NCI-H510A (cell line): ENCODE results near the gene CBX6.
"Not testable (repeated sequence)": the region's sequence is repeated elsewhere in the genome, so short reads cannot be mapped to it uniquely, and the experiment has no call there.

Source experiments
- DNase-seq: peaks from one replicate; lab custom pipeline; 2025; lab: John Stamatoyannopoulos, UW

Gene CBX6

DNA sequence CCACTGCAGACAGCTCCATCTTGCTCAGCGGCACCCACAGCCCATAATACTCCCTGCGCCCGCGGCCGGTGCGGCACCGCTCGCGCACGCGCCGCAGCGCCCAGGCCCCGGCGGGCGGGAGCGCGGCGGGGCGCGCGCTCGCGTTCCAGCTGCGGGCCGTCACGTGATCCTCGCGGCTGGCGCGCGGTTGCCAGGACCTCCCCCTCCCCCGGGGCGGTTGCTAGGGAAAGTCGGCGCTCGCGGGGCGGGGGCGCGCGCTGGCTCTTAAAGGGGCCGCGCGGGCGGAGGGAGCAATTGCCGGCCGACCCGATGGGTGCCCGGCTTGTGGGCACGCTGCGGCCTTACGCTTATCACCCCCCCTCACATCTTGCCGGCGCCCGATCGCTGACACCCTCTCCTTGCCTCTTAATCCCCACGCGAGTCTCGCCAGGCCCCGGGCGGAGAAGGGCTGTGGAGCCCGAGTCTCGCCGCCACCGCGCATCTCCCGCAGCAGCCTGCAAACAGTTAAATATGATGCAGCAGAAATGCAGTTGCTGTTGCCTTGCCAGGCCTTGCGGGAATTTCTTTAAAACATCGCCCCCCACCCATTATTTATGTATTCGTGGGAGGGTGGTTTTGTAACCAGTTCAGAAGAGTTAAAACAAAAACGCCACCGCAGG lies at the start of gene CBX6:
Gene CBX6, minus strand, starts transcription at position 45 of the 659 bp plus-strand sequence. Its CDS starts 26 bp downstream, at position 19.
- peak; percentile 86 for DNase-seq

DNA sequence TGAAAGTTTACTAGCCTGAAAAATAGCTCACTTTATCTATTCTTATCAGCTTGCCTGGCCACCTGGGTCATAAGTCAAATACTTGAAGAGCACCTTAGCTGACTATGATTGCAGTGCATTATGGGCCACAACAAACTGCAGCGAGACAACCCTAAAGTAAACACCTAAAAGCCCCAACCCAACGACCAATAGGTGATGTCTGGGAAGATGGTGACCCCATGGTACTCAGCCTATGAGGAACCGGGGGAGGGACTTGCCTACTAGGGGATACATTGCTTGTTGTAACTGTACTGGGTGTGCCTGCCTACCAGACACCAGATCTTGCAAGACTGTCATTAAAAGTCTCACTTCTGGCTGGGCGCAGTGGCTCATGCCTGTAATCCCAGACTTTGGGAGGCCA lies 49.8 kb upstream of the CBX6 start:
- DNase-seq, result no peak

DNA sequence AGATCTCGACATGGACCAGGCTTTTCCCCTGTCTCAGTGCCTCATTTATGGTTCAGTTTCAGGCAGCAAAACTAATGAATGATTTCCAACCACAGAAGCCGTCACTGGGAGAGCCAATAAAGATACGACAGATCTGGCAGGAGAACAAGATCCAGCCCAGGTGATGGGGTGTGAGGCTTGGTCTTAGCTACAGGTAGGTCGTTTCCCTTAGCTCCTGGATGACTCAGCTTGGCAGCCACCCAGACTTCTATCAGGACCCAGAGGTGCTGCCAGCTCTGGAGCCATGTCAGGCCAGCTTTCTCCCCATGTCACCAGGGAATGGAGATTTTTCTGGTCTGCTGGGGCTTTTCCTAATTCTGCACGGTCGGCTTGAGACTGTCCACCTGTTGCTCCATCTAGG lies 49.1 kb upstream of the CBX6 start:
- no peak for DNase-seq

DNA sequence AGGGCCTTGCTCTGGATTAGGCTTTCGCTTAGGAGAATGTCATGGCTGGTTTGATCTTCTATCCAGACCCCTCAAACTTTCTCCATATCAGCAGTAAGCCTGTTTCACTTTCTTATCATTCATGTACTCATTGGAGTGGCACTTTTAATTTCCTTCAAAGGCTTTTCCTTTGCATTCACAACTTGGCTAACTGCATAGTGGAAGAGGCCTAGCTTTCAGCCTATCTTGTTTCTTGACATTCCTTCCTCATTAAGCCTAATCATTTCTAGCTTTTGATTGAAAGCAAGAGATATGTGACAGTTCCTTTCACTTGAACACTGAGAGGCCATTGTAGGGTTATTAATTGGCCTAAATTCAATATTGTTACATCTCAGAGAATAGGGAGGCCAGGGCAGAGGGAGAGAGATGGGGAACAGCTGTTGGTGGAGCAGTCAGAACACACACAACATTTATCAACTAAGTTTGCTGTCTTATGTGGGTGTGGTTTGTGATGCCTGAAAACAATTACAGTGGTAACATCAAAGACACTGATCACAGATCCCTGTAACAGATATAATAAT lies 47.7 kb upstream of the CBX6 start:
- DNase-seq, result no peak

DNA sequence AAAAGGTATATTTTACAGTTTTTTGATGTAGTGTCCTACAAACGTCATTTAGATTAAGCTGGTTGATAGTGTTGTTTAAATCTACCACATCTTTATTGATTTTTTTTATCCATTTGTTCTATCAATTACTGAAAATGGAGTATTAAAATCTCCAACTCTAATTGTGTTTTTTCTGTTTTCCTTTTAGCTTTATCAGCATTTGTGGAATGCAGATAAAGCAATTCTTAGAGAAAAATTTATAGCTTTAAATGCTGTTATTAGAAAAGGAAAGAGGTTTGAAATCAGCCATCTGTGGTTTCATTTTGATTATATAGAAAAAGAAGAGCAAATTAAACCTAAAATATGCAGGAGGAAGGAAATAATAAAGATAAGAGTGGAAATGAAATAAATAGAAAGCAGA lies 39.4 kb upstream of the CBX6 start:
- no peak for DNase-seq

DNA sequence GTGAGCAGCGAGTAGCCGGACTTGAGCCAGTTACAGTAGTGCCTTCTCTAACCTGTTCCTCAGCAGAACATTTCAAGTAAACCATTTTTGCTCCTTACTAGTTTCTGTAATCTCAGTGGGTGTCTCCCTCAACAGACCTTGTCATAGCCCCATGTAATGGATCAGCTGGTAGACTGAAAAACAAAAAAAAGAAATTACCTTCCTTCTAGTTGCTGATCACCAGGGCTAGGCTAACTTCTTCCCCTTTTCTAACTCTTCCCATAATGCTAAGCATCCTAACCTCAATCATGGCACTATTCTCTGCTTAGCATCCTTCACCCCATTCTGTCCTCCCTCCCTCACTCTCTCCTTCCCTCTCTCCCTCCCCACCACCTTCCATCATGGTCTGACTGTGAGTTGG lies 35.8 kb upstream of the CBX6 start:
- DNase-seq, result no peak

DNA sequence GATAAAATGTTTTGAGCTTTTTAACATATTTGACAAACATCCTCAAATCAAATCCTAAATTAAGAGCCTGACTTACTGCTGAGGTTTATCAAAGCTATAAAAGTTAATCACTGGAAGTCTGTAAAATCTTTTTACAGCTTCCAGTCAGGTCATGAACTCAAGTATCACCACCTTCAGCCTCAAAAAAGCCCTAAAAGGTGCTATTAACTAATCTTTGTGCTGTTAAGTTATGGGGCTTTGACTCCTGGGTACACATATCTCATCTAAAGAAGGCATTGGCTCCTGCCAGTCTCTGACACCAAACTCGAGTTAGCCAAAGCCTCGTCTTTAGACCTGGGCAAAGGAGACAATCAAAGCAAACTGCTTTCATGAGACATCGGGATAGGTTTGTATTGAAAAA lies 34.0 kb upstream of the CBX6 start:
- DNase-seq, result no peak

DNA sequence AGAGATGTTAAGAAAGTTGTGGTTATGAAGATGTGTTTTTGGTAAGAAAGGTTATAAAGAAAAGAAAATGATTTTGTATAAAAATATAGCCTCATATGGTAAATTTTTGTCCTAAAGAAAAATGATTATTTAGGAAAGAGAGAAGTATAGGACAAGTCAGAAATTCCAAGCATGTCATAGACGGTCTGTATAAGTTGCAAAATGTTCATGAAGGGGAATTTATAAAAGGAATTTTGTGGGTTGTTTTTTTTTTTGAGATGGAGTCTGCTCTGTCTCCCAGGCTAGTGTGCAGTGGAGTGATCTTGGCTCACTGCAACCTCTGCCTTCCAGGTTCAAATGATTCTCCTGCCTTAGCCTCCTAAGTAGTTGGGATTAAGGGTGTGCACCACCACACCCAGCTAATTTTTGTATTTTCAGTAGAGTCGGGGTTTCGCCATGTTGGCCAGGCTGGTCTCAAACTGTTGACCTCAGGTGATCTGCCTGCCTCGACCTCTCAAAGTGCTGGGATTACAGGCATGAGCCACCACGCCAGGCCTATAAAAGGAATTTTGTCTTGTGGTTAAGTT lies 32.1 kb upstream of the CBX6 start:
- DNase-seq, result not testable (repeated sequence)

DNA sequence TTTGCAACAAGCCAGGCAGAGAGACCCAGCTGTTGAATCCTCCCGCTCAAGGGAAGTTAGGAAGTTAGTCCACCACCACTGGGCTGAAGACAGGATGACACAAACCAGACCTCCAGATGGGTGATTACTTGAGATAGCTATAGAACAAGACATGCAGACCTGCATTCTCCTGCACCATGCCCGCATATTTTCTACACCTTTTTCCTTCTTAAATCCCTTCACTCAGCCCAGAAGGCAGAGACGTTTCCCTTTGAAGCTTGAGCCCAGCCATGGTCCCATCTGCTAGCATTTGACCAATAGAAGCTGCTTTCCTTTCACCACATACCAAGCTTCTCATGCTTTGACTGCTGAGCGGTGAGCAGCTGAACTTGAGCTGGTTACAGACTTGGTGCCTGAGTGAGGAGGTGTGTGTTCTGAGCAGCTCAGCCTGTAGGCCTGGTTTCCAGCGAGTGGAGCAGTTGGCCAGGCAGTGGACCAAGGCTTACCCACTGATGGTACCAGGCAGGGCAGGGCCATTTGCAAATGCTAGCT lies 29.2 kb upstream of the CBX6 start:
- DNase-seq, result no peak

DNA sequence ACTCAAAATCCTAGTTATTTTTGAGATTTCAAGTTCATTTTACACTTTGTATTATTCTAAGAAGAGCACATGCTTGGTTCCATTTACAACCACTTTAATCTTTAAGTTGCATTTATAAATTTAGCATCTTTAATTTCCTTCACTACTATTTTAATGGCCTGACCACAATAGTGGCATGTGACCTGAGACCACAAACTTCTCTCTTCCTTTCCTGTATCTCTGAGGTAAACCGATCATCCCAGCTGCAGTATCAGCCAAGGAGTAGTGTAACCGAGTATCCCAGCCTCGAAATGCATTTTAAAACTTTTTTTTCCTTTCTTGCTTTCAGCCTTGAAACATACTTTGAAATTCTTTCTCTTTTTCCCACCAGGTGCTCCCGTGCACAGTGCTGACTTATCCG lies 28.7 kb upstream of the CBX6 start:
- DNase-seq, result no peak

DNA sequence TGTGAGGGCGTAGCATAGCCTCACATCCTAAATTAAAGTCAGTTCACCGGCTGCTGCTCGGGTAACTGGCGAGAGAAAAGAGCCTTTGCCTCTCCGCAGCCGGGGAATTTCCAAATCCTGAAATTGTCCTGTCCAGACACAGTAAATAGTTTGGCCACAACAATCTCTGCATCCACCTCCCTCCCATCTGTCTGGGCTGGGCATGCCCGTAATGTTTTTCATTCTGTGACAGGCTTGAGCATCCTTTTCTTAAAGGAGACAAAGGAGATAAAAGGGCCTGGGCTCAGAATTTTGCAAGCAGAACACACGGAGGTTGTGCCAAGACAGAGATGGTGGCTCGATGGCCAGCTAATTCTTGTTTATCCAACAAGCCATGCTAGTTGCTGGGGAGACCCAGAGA lies 19.2 kb upstream of the CBX6 start:
- DNase-seq, result no peak

DNA sequence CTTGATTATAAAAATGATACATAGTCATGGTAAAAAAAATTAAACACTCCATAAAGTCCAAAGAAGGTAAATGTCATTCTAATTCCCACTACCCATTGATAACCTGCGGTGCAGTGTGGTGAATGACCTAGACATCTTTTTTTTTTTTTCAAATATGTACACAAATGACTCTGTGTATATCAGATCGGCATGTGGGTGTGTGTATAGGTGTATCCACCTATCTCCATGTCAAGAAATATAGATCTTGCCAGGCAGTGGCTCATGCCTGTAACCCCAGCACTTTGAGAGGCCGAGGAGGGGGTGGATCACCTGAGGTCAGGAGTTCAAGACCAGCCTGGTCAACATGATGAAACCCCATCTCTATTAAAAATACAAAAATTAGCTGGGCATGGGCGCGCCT lies 18.4 kb upstream of the CBX6 start:
- DNase-seq, result no peak

DNA sequence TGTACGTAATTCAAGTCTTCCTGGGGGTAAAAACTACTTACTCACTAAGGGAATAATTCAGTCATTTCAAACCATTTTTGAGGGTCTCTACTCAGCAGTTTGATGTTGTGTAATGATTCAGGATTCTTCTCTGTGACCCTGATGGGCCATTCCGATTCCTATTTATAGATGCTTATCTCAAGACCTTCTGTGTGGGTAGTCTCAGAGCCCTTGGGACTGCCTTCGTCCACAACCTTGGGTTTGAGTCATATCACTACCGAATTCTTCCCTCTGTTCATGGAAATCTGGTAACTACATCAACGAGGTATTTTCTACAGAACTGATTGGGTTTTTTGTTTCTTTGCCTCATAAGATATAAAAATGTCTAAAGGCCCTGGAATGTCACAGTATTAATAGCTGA lies 14.3 kb upstream of the CBX6 start:
- no peak for DNase-seq

DNA sequence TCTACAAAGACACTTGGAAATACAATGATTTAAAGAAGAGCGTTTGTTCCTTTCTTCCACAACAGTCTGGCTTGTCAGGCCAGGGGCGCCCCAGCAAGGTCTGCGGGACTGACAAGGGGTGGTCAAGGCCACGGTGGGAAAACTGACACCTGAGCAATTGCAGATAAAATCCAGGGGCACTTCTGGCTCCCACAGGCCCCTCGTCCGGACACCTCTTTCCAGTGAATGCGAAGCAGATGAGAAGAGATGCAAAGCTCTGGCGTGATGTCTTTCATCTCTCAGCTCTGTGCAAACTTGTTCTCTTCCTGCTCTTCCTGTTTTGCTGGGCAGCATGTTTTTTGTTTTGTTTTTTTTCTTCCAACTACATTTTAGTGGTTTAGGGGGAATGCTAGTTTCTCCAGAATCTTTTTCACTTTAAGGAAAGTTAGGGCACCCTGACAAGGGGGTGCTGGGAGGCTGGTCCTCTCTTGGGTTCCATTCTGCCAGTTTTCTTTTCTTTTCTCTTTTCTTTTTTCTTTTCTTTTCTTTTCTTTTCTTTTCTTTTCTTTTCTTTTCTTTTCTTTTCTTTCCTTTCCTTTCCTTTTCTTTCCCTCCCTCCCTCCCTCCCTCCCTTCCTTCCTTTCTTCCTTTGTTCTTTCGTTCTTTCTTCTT lies 11.1 kb upstream of the CBX6 start:
- DNase-seq, result no peak

DNA sequence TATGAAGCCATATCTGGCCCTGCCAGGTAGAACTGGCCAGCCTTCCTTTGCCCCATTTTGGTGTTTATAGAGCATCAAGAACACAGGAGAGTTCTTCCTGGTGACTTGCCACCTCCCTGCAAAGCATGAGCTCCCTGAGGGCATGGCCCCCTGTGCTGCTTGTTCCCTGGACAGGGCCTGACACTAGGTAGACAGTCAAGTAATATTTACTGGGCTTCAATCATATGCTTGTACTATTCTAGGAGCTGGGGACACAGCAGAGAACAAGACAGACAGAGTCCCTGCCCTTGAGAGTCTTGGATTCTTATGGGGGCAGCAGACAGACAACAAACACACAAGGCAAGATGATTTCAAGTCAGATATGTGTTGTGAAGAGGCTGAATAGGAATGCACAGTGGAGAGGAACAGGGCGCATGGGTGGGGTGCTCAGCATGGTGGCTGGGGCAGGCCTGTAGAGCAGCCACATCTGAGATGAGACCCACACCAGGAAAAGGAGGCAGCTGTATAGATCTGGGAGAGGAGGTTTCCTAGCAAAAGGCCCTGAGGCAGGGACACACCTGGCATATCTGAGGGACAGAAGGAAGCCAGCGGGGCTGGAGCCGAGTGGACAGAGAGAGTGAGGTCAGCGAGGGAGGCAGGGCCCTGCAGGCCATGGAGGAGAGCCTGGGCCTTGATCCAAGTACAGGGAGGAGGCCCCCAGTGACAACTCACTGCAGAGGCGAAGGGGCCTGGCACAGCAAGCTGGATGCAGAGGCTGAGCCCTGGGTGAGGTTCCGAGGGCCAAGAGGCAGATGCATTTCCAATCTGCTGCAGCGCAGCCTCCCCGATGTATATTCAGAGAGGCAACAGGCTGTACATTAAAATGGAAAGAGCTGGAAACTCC lies 10.2 kb upstream of the CBX6 start:
- no peak for DNase-seq

DNA sequence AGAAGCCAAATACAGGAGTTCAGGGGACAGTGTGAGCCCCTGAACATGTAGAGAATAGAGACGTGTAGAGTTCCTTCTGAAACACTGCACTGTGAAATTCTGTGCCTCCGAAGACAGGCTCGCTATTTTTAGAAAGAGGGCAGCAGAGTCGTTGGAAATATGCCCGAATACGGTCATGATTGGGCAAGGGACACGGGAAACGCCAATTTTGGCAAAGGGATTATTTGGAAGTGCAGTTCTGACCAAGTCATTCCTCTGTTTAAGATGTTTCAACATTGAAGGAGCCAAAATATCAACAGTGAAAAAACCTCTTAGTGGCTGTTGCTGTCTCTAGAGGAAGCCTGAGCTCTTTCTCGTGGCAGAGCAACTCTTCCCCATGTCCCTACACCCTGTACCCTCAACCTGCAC lies 9.5 kb upstream of the CBX6 start:
- no peak for DNase-seq

DNA sequence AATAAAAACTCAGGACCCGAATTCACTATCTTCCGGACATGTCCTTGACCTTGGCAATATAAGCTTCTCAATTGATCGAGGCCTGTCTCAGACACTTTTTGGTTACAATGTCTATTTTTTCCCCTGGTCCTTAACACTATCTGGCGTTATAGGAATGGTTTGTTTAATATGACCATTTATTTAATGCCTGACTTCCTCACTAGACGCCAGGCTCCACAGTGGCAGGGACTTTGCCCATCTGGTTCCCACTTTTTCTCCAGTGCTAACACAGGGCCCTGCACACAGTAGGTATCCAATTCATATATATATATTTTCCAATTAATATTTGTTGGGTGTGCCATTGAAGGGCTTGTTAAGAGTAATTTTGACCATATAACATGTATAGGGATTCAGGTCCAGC lies 7.9 kb upstream of the CBX6 start:
- DNase-seq, result no peak

DNA sequence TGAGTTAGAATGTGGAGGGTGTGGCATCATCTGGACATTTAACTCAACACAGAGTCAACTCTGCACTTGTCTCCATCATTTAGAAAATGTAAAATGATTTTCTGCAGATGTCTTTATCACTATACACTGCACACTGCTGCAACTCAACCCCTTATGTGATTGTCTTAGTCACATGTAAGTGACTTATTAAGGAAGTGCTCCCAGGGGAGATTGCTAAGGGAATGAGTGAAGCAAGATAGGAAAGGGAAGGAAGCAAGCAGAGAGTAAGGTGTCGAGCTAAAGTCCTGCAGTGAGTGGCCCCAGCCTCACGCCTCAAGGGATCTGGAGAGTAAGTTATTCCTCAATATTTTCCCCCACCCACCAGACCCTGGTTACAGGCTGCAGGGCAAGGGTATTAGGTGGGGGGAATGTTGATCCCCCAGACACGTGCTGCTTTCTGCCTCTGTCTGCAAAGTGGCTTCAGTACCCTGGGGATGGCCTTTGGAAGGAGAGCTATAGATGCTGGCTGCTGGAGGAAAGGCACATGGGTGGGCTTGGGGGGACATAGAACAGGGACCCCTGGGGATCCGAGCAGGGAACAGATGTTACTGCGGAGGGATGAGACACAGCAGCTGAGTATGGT lies 7.2 kb upstream of the CBX6 start:
- no peak for DNase-seq

DNA sequence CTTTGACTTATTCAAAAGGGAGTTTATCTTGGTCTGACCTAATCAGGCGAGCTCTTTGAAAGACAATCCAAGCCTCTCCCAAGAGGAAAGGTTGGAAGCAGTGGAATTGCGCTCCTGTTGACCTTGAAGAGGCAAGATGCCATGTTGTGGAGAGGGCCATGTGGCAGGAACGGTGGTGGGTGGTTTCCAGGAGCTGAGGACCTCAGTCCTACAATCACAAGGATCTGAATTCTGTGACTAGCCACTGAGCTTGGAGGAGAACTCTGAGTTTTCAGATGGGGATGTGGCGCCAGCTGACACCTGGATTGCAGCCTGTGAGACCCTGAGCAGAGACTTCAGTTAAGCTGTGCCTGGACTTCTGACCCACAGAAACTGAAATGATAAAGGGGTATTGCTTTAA lies 6.0 kb upstream of the CBX6 start:
- DNase-seq, result no peak

DNA sequence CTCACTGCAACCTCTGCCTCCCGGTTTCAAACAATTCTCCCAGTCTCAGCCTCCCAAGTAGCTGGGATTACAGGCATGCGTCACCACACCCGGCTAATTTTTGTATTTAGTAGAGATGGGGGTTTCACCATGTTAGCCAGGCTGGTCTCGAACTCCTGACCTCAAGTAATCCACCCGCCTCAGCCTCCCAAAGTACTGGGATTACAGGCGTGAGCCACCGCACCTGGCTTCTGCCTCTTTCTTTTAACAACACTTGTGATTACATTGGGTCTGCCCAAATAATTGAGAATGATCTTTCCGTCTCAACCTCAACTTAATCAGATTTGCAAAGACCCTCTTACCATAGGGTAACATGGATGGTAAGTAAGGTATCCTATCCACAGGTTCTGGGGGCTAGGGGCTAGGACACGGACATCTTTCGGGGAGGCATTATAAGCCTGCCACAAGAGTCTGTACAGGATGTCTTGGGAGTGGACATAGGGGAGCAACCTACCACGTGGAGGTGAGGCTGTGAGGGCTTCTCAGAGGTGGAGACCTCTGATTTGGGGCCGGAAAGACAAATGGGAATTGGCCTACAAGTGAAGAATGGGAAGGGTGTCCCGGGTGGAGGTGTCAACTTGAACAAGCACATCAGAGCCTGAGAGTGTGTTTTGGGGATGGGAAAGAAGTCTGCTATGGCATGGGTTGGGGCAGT lies 2.7 kb upstream of the CBX6 start:
- DNase-seq, result no peak
